ENCODE measurements around the gene SLC35B4.

DNA sequence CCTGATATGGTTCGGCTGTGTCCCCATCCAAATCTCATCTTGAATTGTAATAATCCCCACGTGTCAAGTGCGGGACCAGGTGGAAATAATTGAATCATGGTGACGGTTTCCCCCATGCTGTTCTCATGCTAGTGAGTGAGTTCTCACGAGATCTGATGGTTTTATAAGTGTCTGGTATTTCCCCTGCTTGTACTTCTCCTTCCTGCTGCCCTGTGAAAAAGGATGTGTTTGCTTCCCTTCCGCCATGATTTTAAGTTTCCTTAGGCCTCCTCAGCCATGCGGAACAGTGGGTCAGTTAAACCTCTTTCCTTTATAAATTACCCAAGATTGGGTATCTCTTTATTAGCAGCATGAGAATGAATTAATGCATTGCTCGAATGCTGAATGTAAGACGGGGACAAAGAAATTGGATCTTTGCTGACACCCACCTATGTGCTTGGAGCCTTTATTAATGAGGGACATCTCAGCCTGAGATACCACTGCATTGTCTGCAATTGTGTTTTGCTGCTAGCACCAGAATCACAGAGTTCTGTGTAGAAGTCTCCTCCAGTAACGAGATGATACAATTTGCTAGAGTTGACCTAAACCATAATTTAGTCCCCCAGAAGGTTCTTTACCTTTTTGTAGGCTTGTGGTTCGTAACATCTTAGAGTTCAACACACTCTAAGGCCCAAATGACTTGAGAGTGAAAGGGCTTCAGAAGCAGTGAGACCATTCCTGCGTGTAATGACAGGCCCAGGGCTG is 28.6 kb downstream of the SLC35B4 start:
- TF ChIP-seq, protein P1, sequence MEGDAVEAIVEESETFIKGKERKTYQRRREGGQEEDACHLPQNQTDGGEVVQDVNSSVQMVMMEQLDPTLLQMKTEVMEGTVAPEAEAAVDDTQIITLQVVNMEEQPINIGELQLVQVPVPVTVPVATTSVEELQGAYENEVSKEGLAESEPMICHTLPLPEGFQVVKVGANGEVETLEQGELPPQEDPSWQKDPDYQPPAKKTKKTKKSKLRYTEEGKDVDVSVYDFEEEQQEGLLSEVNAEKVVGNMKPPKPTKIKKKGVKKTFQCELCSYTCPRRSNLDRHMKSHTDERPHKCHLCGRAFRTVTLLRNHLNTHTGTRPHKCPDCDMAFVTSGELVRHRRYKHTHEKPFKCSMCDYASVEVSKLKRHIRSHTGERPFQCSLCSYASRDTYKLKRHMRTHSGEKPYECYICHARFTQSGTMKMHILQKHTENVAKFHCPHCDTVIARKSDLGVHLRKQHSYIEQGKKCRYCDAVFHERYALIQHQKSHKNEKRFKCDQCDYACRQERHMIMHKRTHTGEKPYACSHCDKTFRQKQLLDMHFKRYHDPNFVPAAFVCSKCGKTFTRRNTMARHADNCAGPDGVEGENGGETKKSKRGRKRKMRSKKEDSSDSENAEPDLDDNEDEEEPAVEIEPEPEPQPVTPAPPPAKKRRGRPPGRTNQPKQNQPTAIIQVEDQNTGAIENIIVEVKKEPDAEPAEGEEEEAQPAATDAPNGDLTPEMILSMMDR (IDR thresholded peaks at IDR 0.05) = no peak
- no peak for TF ChIP-seq POLR2AphosphoS5 (IDR thresholded peaks at IDR 0.05)
- no peak for TF ChIP-seq POLR2A (IDR thresholded peaks at IDR 0.05)
- no peak for TF ChIP-seq EP300 (IDR thresholded peaks at IDR 0.05)

Measured in suprapubic skin (tissue), 4 donors.